HCT116 (cell line): ENCODE results near the gene ZNF521.

ENCODE experiments used
- ATF3 ChIP-seq: IDR thresholded peaks from 2 replicates; pipeline ENCODE4 v1.6.1; 2012
- CBX3 ChIP-seq: IDR thresholded peaks from 2 replicates; pipeline ENCODE4 v1.6.1; 2012; ENCODE audit warnings: low read depth
- CTCF ChIP-seq, 3 experiments: fragments of 200-600 bp in 1 of 3; sonication (generic) in 1 of 3; IDR thresholded peaks in 2 of 3; conservative IDR thresholded peaks in 1 of 3; 2 replicates each; pipeline ENCODE4 v1.5.1; 2012 to 2017; ENCODE audit warnings: low read depth in 2 of 3, low read length in 2 of 3, antibody characterized with exemption in 1 of 3, borderline replicate concordance in 1 of 3, control low read depth in 1 of 3, mild to moderate bottlenecking in 1 of 3, mixed read lengths in 1 of 3, mixed run types in 1 of 3, moderate library complexity in 1 of 3; ENCODE audit not compliant: insufficient read depth in 1 of 3
- FOSL1 ChIP-seq: IDR thresholded peaks from 2 replicates; pipeline ENCODE4 v1.6.1; 2012; ENCODE audit warnings: low read depth
- POLR2AphosphoS5 ChIP-seq: IDR thresholded peaks from 2 replicates; pipeline ENCODE4 v1.6.1; 2011; ENCODE audit warnings: mild to moderate bottlenecking, low read depth, low read length, moderate library complexity
- REST ChIP-seq: IDR thresholded peaks from 2 replicates; pipeline ENCODE4 v1.6.1; 2012; ENCODE audit warnings: low read depth
- SIN3A ChIP-seq: IDR thresholded peaks from 2 replicates; pipeline ENCODE4 v1.6.1; 2012; ENCODE audit warnings: low read depth
- ZNF274 ChIP-seq: fragments of 200-500 bp; sonication (Bioruptor generic); IDR thresholded peaks from 2 replicates; pipeline ENCODE4 v1.6.1; 2014; ENCODE audit warnings: mild to moderate bottlenecking, low read depth, low read length, inconsistent platforms

- TF ChIP-seq SIN3A (no peak), ZNF274 (no peak), CTCF (IDR thresholded peaks at IDR 0.05 in 2 of 3, conservative IDR thresholded peaks at IDR 0.05 in 1 of 3; ENCODE audit: borderline replicate concordance in 1 of 3, insufficient read depth in 1 of 3, low read depth in 2 of 3, low read length in 2 of 3) (no peak), ATF3 (no peak), REST (no peak), CBX3 (no peak), FOSL1 (no peak), POLR2AphosphoS5 (no peak)
Measured at GRCh38 chr18:25144820-25145219, 207.1 kb downstream of the ZNF521 start.
